H1 (cell line): ENCODE data around the gene ARHGEF19. TPM values are rescaled to one million over a fixed set of nuclear protein-coding genes. Genes with fewer than 3 reads are reported as not detected.

Experiments used
- GABPA ChIP-seq: IDR thresholded peaks from 2 replicates; pipeline ENCODE4 v1.6.1; 2011; ENCODE audit warnings: mild to moderate bottlenecking, low read length, moderate library complexity, borderline replicate concordance; ENCODE audit not compliant: insufficient read depth
- NANOG ChIP-seq: IDR thresholded peaks from 2 replicates; pipeline ENCODE4 v1.6.1; 2011; ENCODE audit warnings: low read length, low read depth, mild to moderate bottlenecking, inconsistent platforms; ENCODE audit not compliant: insufficient read depth, poor library complexity, severe bottlenecking
- POU5F1 ChIP-seq: IDR thresholded peaks from 2 replicates; pipeline ENCODE4 v1.6.1; 2011; ENCODE audit warnings: low read depth, mild to moderate bottlenecking, low read length, moderate library complexity
- RAD21 ChIP-seq, 2 experiments: IDR thresholded peaks in 1 of 2; conservative IDR thresholded peaks in 1 of 2; 2 replicates each; pipeline ENCODE4 v1.6.1; 2011; ENCODE audit warnings: low read depth in 2 of 2, low read length in 2 of 2, improper control_type of control experiment in 1 of 2, inconsistent platforms in 1 of 2, mild to moderate bottlenecking in 1 of 2, moderate library complexity in 1 of 2
- SIN3A ChIP-seq, 2 experiments: IDR thresholded peaks in 1 of 2; conservative IDR thresholded peaks in 1 of 2; 2 replicates each; pipeline ENCODE4 v1.6.1; 2011 to 2012; ENCODE audit warnings: low read length in 2 of 2, improper control_type of control experiment in 1 of 2, low read depth in 1 of 2, mild to moderate bottlenecking in 1 of 2
- polyA plus RNA-seq, 7 experiments: library from polyadenylated mRNA; depleted of rRNA in 3 of 7; stranded (reverse) in 5 of 7; unstranded in 2 of 7; fragments of >200 nt in 5 of 7; fragments of 200-250 nt in 2 of 7; gene quantifications; 1 replicate in 5 of 7; 2 replicates in 1 of 7; 4 replicates in 1 of 7; pipeline versions ENCODE4 v1.2.1 to v1.2.3, GENCODE V29; 2011 to 2013; ENCODE audit warnings: missing spikeins in 2 of 7, mixed read lengths in 2 of 7
- total RNA-seq: library from RNA; stranded (reverse); fragmentation: NEBNext Ultra II Directional; extraction: Animal tissue kit (Norgen Biotek cat#: 25700); gene quantifications from 2 replicates; pipeline ENCODE4 v1.2.1, GENCODE V29; 2021

ARHGEF19 gene
- total and polyA plus RNA-seq, 2 of the 8 experiments (the other 6 are each of a cell fraction or from before 2014, with no cell fraction given): 47.5 to 56.4 TPM

- no peak for TF ChIP-seq SIN3A (conservative IDR thresholded peaks at IDR 0.05 in 1 of 2, IDR thresholded peaks at IDR 0.05 in 1 of 2; ENCODE audit: low read depth in 1 of 2, low read length in 2 of 2)
- no peak for TF ChIP-seq GABPA
- no peak for TF ChIP-seq RAD21 (IDR thresholded peaks at IDR 0.05 in 1 of 2, conservative IDR thresholded peaks at IDR 0.05 in 1 of 2; ENCODE audit: low read depth in 2 of 2, low read length in 2 of 2)
- no peak for TF ChIP-seq POU5F1
- no peak for TF ChIP-seq NANOG
Observed at GRCh38 chr1:16189921-16190621, 22.4 kb downstream of the ARHGEF19 start (continued).
